NB4 (cell line): Measurements from ENCODE around the gene LMBR1L.

ENCODE experiments used
- CTCF ChIP-seq: IDR thresholded peaks from one replicate; pipeline ENCODE4 v1.5.1; 2012; ENCODE audit warnings: low read depth, low read length
- MAX ChIP-seq: IDR thresholded peaks from 2 replicates; pipeline ENCODE4 v1.6.1; 2011; ENCODE audit warnings: low read depth, low read length
- MYC ChIP-seq: IDR thresholded peaks from 2 replicates; pipeline ENCODE4 v1.6.1; 2011; ENCODE audit warnings: low read depth, low read length
- POLR2A ChIP-seq: IDR thresholded peaks from 2 replicates; pipeline ENCODE4 v1.6.1; 2011; ENCODE audit warnings: mild to moderate bottlenecking; ENCODE audit not compliant: insufficient read length; ENCODE audit errors: extremely low read depth

GRCh38 chr12:49137476-49137875 lies 26.8 kb upstream of the LMBR1L start:
- TF ChIP-seq CTCF (no peak), POLR2A (no peak), MYC (no peak), MAX (no peak)
